Smooth muscle cell (in vitro differentiated cells): Measurements from ENCODE around the gene NBEAL2. TPM values are rescaled to one million over a fixed set of nuclear protein-coding genes. Genes with fewer than 3 reads are reported as not detected.

Source experiments
- DNase-seq: peaks from one replicate; lab custom pipeline; 2025; ENCODE audit not compliant: unreplicated experiment; lab: John Stamatoyannopoulos, UW
- H2AFZ ChIP-seq: fragments of 200-600 bp; sonication (generic); 2 replicates; pipeline ENCODE4 v1.6.0; 2016; ENCODE audit warnings: antibody characterized with exemption, low read depth, mild to moderate bottlenecking
- H3F3A ChIP-seq: fragments of 200-600 bp; sonication (generic); 2 replicates; pipeline ENCODE4 v1.6.0; 2017; ENCODE audit warnings: antibody characterized with exemption, low read depth
- H3K27ac ChIP-seq: fragments of 200-600 bp; sonication (generic); 2 replicates; pipeline ENCODE4 v1.5.1; 2016; ENCODE audit warnings: low read depth, mild to moderate bottlenecking
- H3K27me3 ChIP-seq: fragments of 200-600 bp; sonication (generic); 2 replicates; pipeline ENCODE4 v1.6.1; 2016; ENCODE audit warnings: low read depth, mild to moderate bottlenecking
- H3K36me3 ChIP-seq: fragments of 200-600 bp; sonication (generic); 2 replicates; pipeline ENCODE4 v1.5.1; 2016; ENCODE audit warnings: low read depth
- H3K4me1 ChIP-seq: fragments of 200-600 bp; sonication (generic); 2 replicates; pipeline ENCODE4 v1.5.1; 2016; ENCODE audit warnings: low read depth
- H3K4me2 ChIP-seq: fragments of 200-600 bp; sonication (generic); 2 replicates; pipeline ENCODE4 v1.6.0; 2016; ENCODE audit warnings: mild to moderate bottlenecking
- H3K4me3 ChIP-seq: fragments of 200-600 bp; sonication (generic); 2 replicates; pipeline ENCODE4 v1.5.1; 2016; ENCODE audit warnings: mild to moderate bottlenecking
- H3K79me2 ChIP-seq: fragments of 200-600 bp; sonication (generic); 2 replicates; pipeline ENCODE4 v1.6.0; 2016; ENCODE audit warnings: low read depth, mild to moderate bottlenecking
- H3K9ac ChIP-seq: fragments of 200-600 bp; sonication (generic); 2 replicates; pipeline ENCODE4 v1.6.0; 2016; ENCODE audit warnings: low read depth
- H3K9me3 ChIP-seq: fragments of 200-600 bp; sonication (generic); replicated peaks from 2 replicates; pipeline ENCODE4 v1.5.1; 2016; ENCODE audit warnings: low read depth
- H4K20me1 ChIP-seq: fragments of 200-600 bp; sonication (generic); 2 replicates; pipeline ENCODE4 v1.6.0; 2016; ENCODE audit warnings: low read depth
- CTCF ChIP-seq: fragments of 200-600 bp; sonication (generic); IDR thresholded peaks from 2 replicates; pipeline ENCODE4 v1.5.1; 2017; ENCODE audit warnings: borderline replicate concordance, mild to moderate bottlenecking, antibody characterized with exemption; ENCODE audit not compliant: insufficient read depth, poor library complexity, severe bottlenecking
- WGBS: methylation state at CpG from one replicate; pipeline ENCODE4 v1.1.7; 2016; ENCODE audit warnings: low lambda C conversion rate; 5-methylcytosine and 5-hydroxymethylcytosine counted together
- polyA plus RNA-seq: library from polyadenylated mRNA; unstranded; fragments of >200 nt; fragmentation: Nextera tagmentation; extraction: Ambion mirVana; gene quantifications from 2 replicates; pipeline ENCODE4 v1.2.1, GENCODE V29; 2016
- total RNA-seq: library from RNA; depleted of rRNA; stranded (reverse); fragments of >200 nt; gene quantifications from 2 replicates; pipeline ENCODE4 v1.2.3, GENCODE V29; 2014

Gene NBEAL2
- total and polyA plus RNA-seq, 2 experiments from 2014 or later, result 4.1 to 11.9 TPM

GRCh38 chr3:46955157-46955556 lies 24.3 kb upstream of the NBEAL2 start:
- H3K36me3 ChIP-seq, result no peaks in the 10 kb centered on the region
- WGBS, result 66% methylated on average over 5 of the region's 5 CpGs

DNA sequence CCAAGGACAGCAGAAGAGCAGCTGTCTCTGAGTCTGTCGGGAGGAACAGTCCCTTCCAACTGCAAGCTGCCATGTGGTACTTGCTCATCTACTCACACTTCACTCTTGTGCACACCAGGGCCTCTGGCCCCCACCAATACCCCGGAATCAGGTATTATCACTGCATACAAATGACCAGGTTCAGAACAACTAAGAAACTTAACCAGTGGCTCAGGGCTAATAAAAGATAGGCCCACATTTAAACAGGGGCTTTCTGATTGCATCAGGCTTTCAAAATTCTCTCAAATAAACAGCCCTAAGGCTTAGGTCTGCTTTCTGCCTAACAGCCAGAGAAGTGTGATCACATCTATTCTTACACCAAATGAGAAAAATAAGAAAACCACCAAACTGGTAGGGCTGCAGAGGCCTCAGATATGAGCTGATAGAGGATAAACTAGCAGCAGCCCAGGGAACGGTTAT lies 23.6 kb upstream of the NBEAL2 start:
- peaks cover 97% of the 10 kb centered on the region for H4K20me1 ChIP-seq
- no peak overlapping the region for H2AFZ ChIP-seq
- peaks cover 91% of the 10 kb centered on the region for H3K79me2 ChIP-seq
- 33% methylated on average over 3 of the region's 3 CpGs for WGBS
- no peaks in the 10 kb centered on the region for H3K36me3 ChIP-seq
- DNase-seq, result no peak
- H3K4me1 ChIP-seq, result peaks cover 9% of the 10 kb centered on the region
- no peaks in the 10 kb centered on the region for H3K27me3 ChIP-seq
- no peak for TF ChIP-seq CTCF
- H3K9me3 ChIP-seq, result no peaks in the 10 kb centered on the region
- H3F3A ChIP-seq, result peaks cover 10% of the 10 kb centered on the region
- no peak overlapping the region for H3K9ac ChIP-seq
- H3K4me3 ChIP-seq, result no peak overlapping the region
- H3K4me2 ChIP-seq, result peak overlapping the region; percentile 47
- H3K27ac ChIP-seq, result no peak overlapping the region

More at GRCh38 chr3:46955157-46955556, 24.3 kb upstream of the NBEAL2 start:
- no peaks in the 10 kb centered on the region for H3K9me3 ChIP-seq
- peaks cover 3% of the 10 kb centered on the region for H3K4me1 ChIP-seq
- peaks cover 93% of the 10 kb centered on the region for H3K79me2 ChIP-seq
- peaks cover 4% of the 10 kb centered on the region for H3F3A ChIP-seq
- peaks cover 97% of the 10 kb centered on the region for H4K20me1 ChIP-seq
- no peak for DNase-seq
- H3K27ac ChIP-seq, result no peak overlapping the region
- H3K27me3 ChIP-seq, result no peaks in the 10 kb centered on the region
- H2AFZ ChIP-seq, result no peak overlapping the region
- no peak for TF ChIP-seq CTCF
- H3K4me2 ChIP-seq, result no peak overlapping the region
- no peak overlapping the region for H3K4me3 ChIP-seq
- no peak overlapping the region for H3K9ac ChIP-seq

DNA sequence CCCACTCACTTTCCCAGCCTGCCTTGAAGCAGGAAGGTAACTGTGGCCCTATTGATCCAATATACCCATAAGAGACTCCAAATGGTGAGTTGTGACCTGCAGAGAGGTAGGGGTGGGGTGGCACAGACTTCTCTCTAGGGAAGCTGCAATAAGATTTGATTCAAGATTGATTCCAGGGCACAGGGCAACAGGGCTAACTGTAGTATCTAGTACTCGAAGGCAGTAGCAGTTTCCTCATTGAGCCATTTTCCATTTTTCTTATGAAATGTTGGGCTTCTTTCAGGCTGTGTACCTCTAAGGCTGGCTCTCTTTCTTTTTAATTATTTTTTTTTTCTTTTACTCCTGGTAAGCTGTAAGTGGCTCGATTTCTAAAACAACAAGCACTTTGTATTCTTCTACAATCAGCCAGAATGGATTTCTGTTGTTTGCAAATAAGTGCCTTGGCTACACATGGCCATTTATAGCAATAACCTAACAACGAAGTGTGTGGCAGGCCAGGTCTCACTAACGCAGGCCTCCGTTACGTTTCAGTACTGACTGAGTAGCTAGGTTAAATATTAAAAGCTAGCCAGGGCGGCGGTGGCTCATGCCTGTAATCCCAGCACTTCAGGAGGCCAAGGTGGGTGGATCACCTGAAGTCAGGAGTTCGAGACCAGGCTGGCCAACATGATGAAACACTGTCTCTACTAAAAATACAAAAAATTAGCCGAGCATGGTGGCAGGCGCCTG lies 22.2 kb upstream of the NBEAL2 start:
- no peaks in the 10 kb centered on the region for H3K36me3 ChIP-seq
- no peak overlapping the region for H3K4me3 ChIP-seq
- no peak overlapping the region for H3K4me2 ChIP-seq
- no peaks in the 10 kb centered on the region for H3K9me3 ChIP-seq
- no peak for DNase-seq
- H3K4me1 ChIP-seq, result peaks cover 11% of the 10 kb centered on the region
- no peak overlapping the region for H2AFZ ChIP-seq
- TF ChIP-seq CTCF, result no peak
- no peaks in the 10 kb centered on the region for H3K27me3 ChIP-seq
- 73% methylated on average over 11 of the region's 11 CpGs for WGBS
- no peak overlapping the region for H3K27ac ChIP-seq
- H3F3A ChIP-seq, result peaks cover 10% of the 10 kb centered on the region
- peaks cover 93% of the 10 kb centered on the region for H3K79me2 ChIP-seq
- H3K9ac ChIP-seq, result no peak overlapping the region
- peaks cover 100% of the 10 kb centered on the region for H4K20me1 ChIP-seq
